Measurements from ENCODE around the gene STAP2. TPM values are rescaled to one million over a fixed set of nuclear protein-coding genes. Genes with fewer than 3 reads are reported as not detected.

STAP2 gene
- total RNA-seq, 2 donors from 2014 or later, result 17.9 to 31.0 TPM

- Histone ChIP-seq H3K4me1 (peaks cover 93% of the 10 kb centered on the region), H3K4me3 (no peak overlapping the region), H3K27ac (peak overlapping the region; percentile 58 to 81 (median 72)), H3K9me3 (no peaks in the 10 kb centered on the region), H3K27me3 (no peaks in the 10 kb centered on the region), H3K36me3 (replicated peaks in 1 of 2; ENCODE audit: insufficient read depth in 1 of 2, low read depth in 2 of 2) (no peaks in the 10 kb centered on the region)
- no peak for TF ChIP-seq POLR2A (IDR thresholded peaks at IDR 0.05)
- peak in 1 of 7 experiments; percentile 1 for TF ChIP-seq CTCF (IDR thresholded peaks at IDR 0.05)
- ATAC-seq (no peak), DNase-seq (peak in 2 of 4 donors; percentile 23 to 49)
- 56 to 67% methylated on average over 15 to 16 of the region's 16 CpGs for WGBS, 2 donors
- intact Hi-C loops (cut with DNase I), result no loop called here
Observed at GRCh38 chr19:4376028-4376670, 37.5 kb upstream of the STAP2 start.

GRCh38 chr19:4375164-4376027, 36.8 kb upstream of the STAP2 start:
- Histone ChIP-seq H3K36me3 (replicated peaks in 1 of 2; ENCODE audit: insufficient read depth in 1 of 2, low read depth in 2 of 2) (no peaks in the 10 kb centered on the region), H3K4me1 (peaks cover 97% of the 10 kb centered on the region), H3K9me3 (no peaks in the 10 kb centered on the region), H3K27me3 (no peaks in the 10 kb centered on the region), H3K27ac (peak overlapping the region; percentile 58 to 81 (median 72)), H3K4me3 (no peak overlapping the region)
- DNase-seq (peak; percentile 65 to 80 (median 76)), ATAC-seq (peak; percentile 34)
- 9 to 16% methylated on average over 10 to 16 of the region's 16 CpGs for WGBS, 2 donors
- TF ChIP-seq POLR2A (IDR thresholded peaks at IDR 0.05) (no peak), CTCF (IDR thresholded peaks at IDR 0.05) (peak in 5 of 7 experiments; percentile 16 to 47 (median 40))
- intact Hi-C loops (cut with DNase I), result no loop called here

- Histone ChIP-seq H3K9me3 (no peaks in the 10 kb centered on the region), H3K4me3 (no peak overlapping the region), H3K36me3 (replicated peaks in 1 of 2; ENCODE audit: insufficient read depth in 1 of 2, low read depth in 2 of 2) (no peaks in the 10 kb centered on the region), H3K27ac (peak overlapping the region; percentile 58 to 81 (median 72)), H3K4me1 (peaks cover 97% of the 10 kb centered on the region), H3K27me3 (no peaks in the 10 kb centered on the region)
- TF ChIP-seq POLR2A (IDR thresholded peaks at IDR 0.05), result no peak
- no peak for TF ChIP-seq CTCF (IDR thresholded peaks at IDR 0.05)
- intact Hi-C loops (cut with DNase I), result no loop called here
- 41 to 71% methylated on average over 3 to 25 of the region's 27 CpGs for WGBS, 2 donors
- peak; percentile 54 to 84 (median 64) for DNase-seq
- ATAC-seq, result peak; percentile 16
Observed at GRCh38 chr19:4374498-4375163, 36.0 kb upstream of the STAP2 start.

GRCh38 chr19:4373601-4374497, 35.2 kb upstream of the STAP2 start:
- ATAC-seq (no peak), DNase-seq (peak in 1 of 4 donors; percentile 14)
- H3K27me3 ChIP-seq, result no peaks in the 10 kb centered on the region
- H3K27ac ChIP-seq, result peak overlapping the region; percentile 58 to 81 (median 72)
- no peak overlapping the region for H3K4me3 ChIP-seq
- TF ChIP-seq POLR2A (IDR thresholded peaks at IDR 0.05) (no peak), CTCF (IDR thresholded peaks at IDR 0.05) (no peak)
- H3K36me3 ChIP-seq (replicated peaks in 1 of 2; ENCODE audit: insufficient read depth in 1 of 2, low read depth in 2 of 2), result no peaks in the 10 kb centered on the region
- no peaks in the 10 kb centered on the region for H3K9me3 ChIP-seq
- peaks cover 98% of the 10 kb centered on the region for H3K4me1 ChIP-seq
- intact Hi-C loops (cut with DNase I), result no loop called here
- 53 to 80% methylated on average over 14 to 25 of the region's 25 CpGs for WGBS, 2 donors
